AG09319 (cell line): Measurements from ENCODE around the gene TASOR.

ENCODE experiments used
- DNase-seq: peaks from one replicate; pipeline ENCODE4 v3.0.0-alpha.2; 2010; ENCODE audit warnings: low read depth; ENCODE audit errors: extremely low read depth
- CTCF ChIP-seq: IDR thresholded peaks from 2 replicates; pipeline ENCODE4 v1.5.1; 2011; ENCODE audit warnings: low read depth, mild to moderate bottlenecking, inconsistent platforms, low read length, moderate library complexity

The TASOR gene

GRCh38 chr3:56691165-56692000, 8.3 kb upstream of the TASOR start:
- no peak for TF ChIP-seq CTCF
- no peak for DNase-seq

- no peak for DNase-seq
- TF ChIP-seq CTCF: no peak
Measured at GRCh38 chr3:56689303-56689702, 6.2 kb upstream of the TASOR start.

GRCh38 chr3:56688191-56688590, 5.1 kb upstream of the TASOR start:
- no peak for TF ChIP-seq CTCF

GRCh38 chr3:56684029-56684428, 964 bp upstream of the TASOR start:
- DNase-seq: no peak
- no peak for TF ChIP-seq CTCF

More at GRCh38 chr3:56688191-56688590, 5.1 kb upstream of the TASOR start:
- DNase-seq: no peak

- peak; percentile 30 for DNase-seq
- TF ChIP-seq CTCF: no peak
Measured at GRCh38 chr3:56682462-56683121, 473 bp downstream of the TASOR start.

- no peak for DNase-seq
- no peak for TF ChIP-seq CTCF
Measured at GRCh38 chr3:56681984-56682461, 1.0 kb downstream of the TASOR start.

- TF ChIP-seq CTCF: no peak
- DNase-seq: no peak
Measured at GRCh38 chr3:56680054-56680580, 2.9 kb downstream of the TASOR start.
